ENCODE data around the gene ARHGAP42.

GRCh38 chr11:100817620-100818019 lies 130.5 kb downstream of the ARHGAP42 start:
- TF ChIP-seq, protein P1, sequence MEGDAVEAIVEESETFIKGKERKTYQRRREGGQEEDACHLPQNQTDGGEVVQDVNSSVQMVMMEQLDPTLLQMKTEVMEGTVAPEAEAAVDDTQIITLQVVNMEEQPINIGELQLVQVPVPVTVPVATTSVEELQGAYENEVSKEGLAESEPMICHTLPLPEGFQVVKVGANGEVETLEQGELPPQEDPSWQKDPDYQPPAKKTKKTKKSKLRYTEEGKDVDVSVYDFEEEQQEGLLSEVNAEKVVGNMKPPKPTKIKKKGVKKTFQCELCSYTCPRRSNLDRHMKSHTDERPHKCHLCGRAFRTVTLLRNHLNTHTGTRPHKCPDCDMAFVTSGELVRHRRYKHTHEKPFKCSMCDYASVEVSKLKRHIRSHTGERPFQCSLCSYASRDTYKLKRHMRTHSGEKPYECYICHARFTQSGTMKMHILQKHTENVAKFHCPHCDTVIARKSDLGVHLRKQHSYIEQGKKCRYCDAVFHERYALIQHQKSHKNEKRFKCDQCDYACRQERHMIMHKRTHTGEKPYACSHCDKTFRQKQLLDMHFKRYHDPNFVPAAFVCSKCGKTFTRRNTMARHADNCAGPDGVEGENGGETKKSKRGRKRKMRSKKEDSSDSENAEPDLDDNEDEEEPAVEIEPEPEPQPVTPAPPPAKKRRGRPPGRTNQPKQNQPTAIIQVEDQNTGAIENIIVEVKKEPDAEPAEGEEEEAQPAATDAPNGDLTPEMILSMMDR (IDR thresholded peaks at IDR 0.05), result no peak
- TF ChIP-seq POLR2A (IDR thresholded peaks at IDR 0.05), result no peak
